NCI-H82 treated with DMSO at 0.1 percent for 48 hours (cell line): Measurements from ENCODE around the gene DMD.

Source experiments
- DNase-seq: peaks from one replicate; lab custom pipeline; 2025; ENCODE audit not compliant: unreplicated experiment; lab: John Stamatoyannopoulos, UW

The DMD gene

DNA sequence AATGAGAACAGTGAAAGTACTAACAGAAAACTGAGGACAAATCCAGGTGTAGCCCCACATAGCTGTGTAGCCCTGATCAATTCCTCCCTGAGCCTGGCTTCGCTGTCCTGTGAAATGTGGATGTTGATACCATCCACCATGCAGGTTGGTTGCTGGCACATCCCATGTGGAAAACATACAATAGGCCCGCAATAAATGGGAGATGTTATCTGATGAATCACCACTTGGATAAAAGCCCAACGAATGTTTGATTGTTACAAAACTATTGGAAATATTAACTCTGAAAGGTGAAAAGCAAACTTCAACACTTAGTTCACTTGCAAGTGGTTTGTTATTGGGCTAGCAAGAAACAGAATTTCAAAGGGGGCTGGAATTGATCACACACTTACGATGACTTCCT, 1953.2 kb downstream of the DMD start:
- no peak for DNase-seq

DNA sequence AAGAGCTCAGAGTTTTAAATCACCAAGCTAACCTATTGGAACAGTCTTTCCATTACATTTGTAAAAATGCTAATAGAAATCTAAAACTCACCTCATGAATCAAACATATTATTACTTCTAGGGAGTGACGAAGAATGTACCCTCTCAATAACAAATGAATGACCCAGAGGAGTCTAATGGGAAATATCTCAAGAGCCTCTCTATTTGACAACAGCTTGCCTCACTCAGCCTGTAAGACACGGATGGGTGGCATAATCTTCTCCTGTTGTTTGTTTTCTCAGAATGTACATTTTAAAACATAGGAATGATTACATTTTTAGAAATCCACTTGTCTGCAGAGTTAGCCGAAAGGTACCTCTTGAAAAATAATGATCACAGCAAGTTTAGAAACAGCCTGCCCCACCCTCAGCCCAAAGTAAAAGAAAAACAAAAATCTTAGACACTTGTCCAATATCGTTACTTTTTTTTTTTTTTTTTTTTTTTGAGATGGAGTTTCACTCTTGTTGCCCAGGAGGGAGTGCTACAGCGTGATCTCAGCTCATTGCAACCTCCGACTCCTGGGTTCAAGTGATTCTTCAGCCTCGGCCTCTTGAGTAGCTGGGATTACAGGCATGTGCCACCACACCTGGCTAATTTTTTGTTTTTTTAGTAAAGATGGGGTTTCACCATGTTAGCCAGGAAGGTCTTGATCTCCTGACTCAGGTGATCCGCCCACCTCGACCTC, 1955.9 kb downstream of the DMD start:
- DNase-seq: no peak

- no peak for DNase-seq
Observed at GRCh38 chrX:31252133-31252532, 1959.2 kb downstream of the DMD start.

- DNase-seq: no peak
Observed at GRCh38 chrX:31251336-31251735, 1960.0 kb downstream of the DMD start.

GRCh38 chrX:31245714-31246113, 1965.6 kb downstream of the DMD start:
- DNase-seq: no peak

GRCh38 chrX:31243804-31244203, 1967.5 kb downstream of the DMD start:
- no peak for DNase-seq

- DNase-seq: no peak
Observed at GRCh38 chrX:31240982-31241381, 1970.4 kb downstream of the DMD start.

- DNase-seq: no peak
Observed at GRCh38 chrX:31237189-31237588, 1974.2 kb downstream of the DMD start.

DNA sequence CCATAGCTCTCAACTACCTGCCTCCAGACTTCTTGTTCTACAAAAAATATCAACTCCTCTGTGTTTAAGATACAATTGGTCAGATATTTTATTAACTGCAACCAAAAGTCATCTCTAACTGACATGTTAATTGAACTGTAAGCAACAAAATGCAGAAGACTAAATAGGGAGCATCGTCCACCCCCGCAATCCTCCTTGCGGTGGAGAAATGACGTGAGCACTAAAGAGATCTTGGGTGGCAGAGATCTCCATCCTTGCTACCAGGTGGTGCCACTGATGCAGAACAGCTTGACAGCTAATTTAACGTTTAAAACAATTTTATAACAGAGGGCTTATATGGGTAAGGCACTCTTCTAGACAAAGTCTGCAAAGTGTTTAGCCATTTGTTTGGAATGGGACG, 1975.1 kb downstream of the DMD start:
- no peak for DNase-seq

DNA sequence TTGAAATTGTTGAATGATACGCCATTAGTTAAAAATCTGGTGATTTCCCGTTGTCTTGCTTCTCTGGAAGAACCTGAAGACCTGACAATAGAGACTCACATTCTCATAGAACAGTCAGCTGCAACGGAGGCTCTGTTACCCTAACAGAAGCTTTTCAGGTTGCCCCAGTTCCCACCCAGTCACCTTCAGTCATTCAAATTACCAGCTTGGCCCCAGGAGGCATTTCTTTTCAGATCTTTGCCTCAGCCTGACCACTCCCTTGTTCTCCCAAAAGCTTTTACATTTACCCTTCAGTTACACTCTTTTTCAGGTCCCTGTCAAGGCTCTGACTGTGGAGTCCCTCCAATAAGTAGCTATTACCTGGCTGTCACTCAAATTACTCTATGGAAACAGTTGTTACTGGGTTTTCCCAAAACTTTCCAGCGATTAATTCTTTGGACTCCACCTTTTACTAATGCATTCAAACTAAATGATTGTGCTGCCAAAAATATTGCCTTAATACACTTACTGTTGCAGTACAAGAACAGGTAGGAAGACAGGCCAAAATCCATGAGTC, 1977.3 kb downstream of the DMD start:
- DNase-seq: no peak

DNA sequence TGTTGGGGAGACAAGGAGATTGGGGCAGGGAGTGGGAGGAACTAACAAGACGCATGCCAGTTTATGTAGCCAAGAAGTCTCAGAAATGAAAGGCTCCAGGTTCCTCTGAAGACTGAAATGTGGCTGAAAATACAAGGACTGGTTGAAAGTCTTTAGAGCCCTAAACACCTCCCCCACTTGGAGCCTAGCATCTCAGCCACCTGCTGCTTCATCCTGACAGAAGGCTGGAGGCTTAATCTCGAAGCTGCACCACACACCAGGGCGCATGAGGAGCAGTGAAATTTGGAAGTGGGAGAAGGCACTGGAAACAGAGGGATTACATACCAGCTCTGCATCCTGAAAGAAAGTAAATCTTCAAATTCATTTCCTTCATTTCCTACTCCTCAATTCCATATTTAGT, 1978.8 kb downstream of the DMD start:
- peak; percentile 44 for DNase-seq

GRCh38 chrX:31228909-31229308, 1982.4 kb downstream of the DMD start:
- DNase-seq: no peak

GRCh38 chrX:31228415-31228832, 1982.9 kb downstream of the DMD start:
- no peak for DNase-seq

GRCh38 chrX:31227250-31227649, 1984.1 kb downstream of the DMD start:
- no peak for DNase-seq

GRCh38 chrX:31225819-31226218, 1985.5 kb downstream of the DMD start:
- no peak for DNase-seq

GRCh38 chrX:31224381-31225012, 1986.9 kb downstream of the DMD start:
- no peak for DNase-seq

GRCh38 chrX:31223817-31224216, 1987.5 kb downstream of the DMD start:
- DNase-seq: no peak

GRCh38 chrX:31222946-31223345, 1988.4 kb downstream of the DMD start:
- no peak for DNase-seq

DNA sequence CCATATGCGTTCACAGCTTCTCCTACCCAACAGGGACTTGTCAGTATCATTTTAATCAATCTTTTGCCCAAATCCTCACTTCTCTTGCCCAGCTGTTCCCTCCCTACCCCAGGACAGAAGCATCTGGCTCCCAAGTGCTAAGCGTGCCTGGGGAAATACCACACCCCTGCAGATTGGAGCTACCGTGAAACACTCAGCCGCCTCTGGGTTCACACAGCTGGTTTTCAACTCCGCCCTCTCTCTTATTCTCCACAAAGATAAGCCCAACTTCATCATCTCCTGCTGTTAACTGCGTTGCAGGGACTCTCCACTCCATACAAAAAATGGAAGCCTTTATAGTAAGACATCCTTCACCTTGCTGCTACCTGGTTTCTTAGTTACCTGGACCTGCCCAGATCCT, 1992.2 kb downstream of the DMD start:
- no peak for DNase-seq

DNA sequence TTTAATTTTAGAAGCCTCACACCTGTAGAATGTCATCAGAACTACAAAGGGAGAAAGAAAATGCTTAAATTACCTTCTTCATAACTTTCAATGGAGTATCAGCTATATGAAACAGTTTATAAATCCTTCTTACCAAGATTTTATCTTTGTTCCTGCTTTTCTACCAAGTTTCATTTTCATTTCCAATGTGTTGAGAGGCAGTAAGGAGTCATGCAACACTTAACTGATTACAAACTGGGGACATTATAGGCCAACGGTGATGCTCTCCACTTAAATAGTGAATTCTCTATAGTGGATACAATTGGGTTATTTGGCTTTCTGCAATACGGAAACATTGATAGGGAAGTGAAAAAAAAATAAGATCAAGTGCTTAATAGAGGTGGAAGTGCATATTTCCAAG, 1994.3 kb downstream of the DMD start:
- DNase-seq: no peak

DNA sequence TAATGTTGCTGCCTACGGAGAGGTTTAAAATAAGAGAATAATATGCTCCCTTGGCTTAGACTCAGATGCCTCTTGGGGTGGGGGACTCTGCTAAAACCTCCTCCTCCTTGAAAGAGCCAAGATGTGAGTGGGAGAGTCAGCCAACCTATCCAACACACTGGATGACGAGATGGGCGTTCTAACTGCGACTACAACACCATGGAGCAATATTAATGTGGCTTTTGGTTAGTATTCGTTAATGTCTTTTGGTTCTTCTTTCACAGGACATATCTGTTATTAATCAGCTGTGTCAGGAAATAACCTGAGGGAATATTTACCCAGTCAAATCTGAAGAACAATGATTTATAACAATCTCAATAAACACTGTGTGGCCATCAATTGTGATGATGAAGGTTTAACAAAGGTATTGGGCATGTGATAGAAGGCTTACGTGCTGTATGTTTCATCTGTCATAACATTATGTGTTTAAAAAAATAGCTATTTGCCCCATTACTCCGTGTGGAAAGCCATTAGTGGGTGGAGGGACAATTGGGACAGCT, 1996.0 kb downstream of the DMD start:
- no peak for DNase-seq

- no peak for DNase-seq
Observed at GRCh38 chrX:31213941-31214340, 1997.4 kb downstream of the DMD start.
